Kidney (tissue), 14 donors: ENCODE data around the gene TYW1B. TPM values are rescaled to one million over a fixed set of nuclear protein-coding genes. Genes with fewer than 3 reads are reported as not detected.
"Not testable (repeated sequence)": the region's sequence is repeated elsewhere in the genome, so short reads cannot be mapped to it uniquely, and the experiment has no call there.

Source experiments
- DNase-seq, 5 donors: peaks; one replicate each; pipeline ENCODE4 v3.0.0-alpha.2; 2013 to 2020
- FAIRE-seq: peaks from 2 replicates; lab custom pipeline; 2012; peaks lifted over from hg19 to GRCh38; lab: Jason Lieb, UNC
- H3K27ac ChIP-seq, 2 donors: one replicate each; pipeline ENCODE4 v1.7.0; 2013; ENCODE audit warnings: low read depth in 2 of 2, low read length in 2 of 2, inconsistent platforms in 1 of 2
- H3K27me3 ChIP-seq: one replicate; pipeline ENCODE4 v1.7.1; 2013; ENCODE audit warnings: low read length, inconsistent platforms; ENCODE audit not compliant: control insufficient read depth, insufficient read depth
- H3K36me3 ChIP-seq, 3 donors: one replicate each; pipeline versions ENCODE4 v1.7.0 to v1.7.1; 2013; ENCODE audit warnings: low read length in 3 of 3, control low read depth in 1 of 3, inconsistent platforms in 1 of 3; ENCODE audit not compliant: insufficient read depth in 3 of 3, control insufficient read depth in 2 of 3
- H3K4me1 ChIP-seq, 3 donors: one replicate each; pipeline versions ENCODE4 v1.7.0 to v1.7.1; 2013; ENCODE audit warnings: low read length in 3 of 3, inconsistent platforms in 1 of 3, low read depth in 1 of 3; ENCODE audit not compliant: control insufficient read depth in 2 of 3, insufficient read depth in 2 of 3
- H3K4me3 ChIP-seq, 3 donors: one replicate each; pipeline versions ENCODE4 v1.7.0 to v1.8.1; 2013; ENCODE audit warnings: low read length in 3 of 3, control low read depth in 1 of 3, inconsistent platforms in 1 of 3
- H3K9ac ChIP-seq, 3 donors: one replicate each; pipeline versions ENCODE4 v1.7.0 to v1.7.1; 2013; ENCODE audit warnings: low read length in 3 of 3, control low read depth in 1 of 3, inconsistent platforms in 1 of 3
- H3K9me3 ChIP-seq, 3 donors: one replicate each; pipeline versions ENCODE4 v1.7.0 to v1.7.1; 2013; ENCODE audit warnings: low read length in 3 of 3, control low read depth in 1 of 3, inconsistent platforms in 1 of 3; ENCODE audit not compliant: control insufficient read depth in 2 of 3, insufficient read depth in 1 of 3
- CTCF ChIP-seq: IDR thresholded peaks from 3 replicates; pipeline ENCODE4 v1.5.1; 2012; ENCODE audit warnings: mild to moderate bottlenecking, moderate library complexity, borderline replicate concordance; ENCODE audit not compliant: insufficient read depth; ENCODE audit errors: extremely low read depth
- intact Hi-C: fragments of 100-400 bp; cut with DNase I; formaldehyde crosslinking; loops from one replicate; pipeline ENCODE4 v1.11.1; 2022
- polyA plus RNA-seq: library from polyadenylated mRNA; stranded (reverse); fragments of 350-450 nt; fragmentation: Illumina TruSeq; extraction: RNeasy Lipid Tissue Mini Kit (QIAGEN cat#74804); gene quantifications from one replicate; pipeline ENCODE4 v1.2.3, GENCODE V29; 2014; ENCODE audit warnings: low read depth, low replicate concordance; ENCODE audit not compliant: insufficient read depth
- total RNA-seq: library from RNA; stranded (reverse); fragmentation: NEBNext Ultra II Directional; extraction: Animal tissue kit (Norgen Biotek cat#: 25700); gene quantifications from one replicate; pipeline ENCODE4 v1.2.1, GENCODE V29; 2021
- donor health status: control.
- donor health status: control.
- donor health status: control.
- donor health status: control.
- donor health status: control.
- donor health status: DM: yes; HTN: yes; CAD: no.
- donor health status: Normal renal cell carcinoma (clear cell type).

Gene TYW1B
- total and polyA plus RNA-seq, 2 donors from 2014 or later, result 2.9 to 3.2 TPM

DNA sequence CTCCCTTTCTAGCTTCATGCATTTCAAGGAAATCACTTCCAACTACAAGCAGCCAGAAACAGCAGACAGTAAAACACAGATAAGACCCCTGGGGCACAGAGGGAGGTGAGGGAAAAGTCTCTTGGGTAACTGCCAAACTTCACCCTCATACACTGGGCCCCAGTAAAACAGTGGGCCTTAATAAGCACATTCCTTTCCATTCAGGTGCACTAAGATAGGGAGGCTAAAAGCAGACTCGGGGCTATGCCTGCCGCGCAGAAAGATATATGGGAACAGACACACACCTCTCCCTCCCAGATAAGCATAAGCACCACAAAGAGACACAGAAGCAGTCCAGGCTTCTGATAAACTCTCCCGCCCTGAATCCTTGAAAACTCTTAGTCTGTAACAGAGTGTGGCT lies 117.0 kb downstream of the TYW1B start:
- no peaks in the 10 kb centered on the region for H3K9me3 ChIP-seq
- no peaks in the 10 kb centered on the region for H3K36me3 ChIP-seq
- H3K4me1 ChIP-seq, result no peaks in the 10 kb centered on the region
- H3K27ac ChIP-seq, result no peak overlapping the region
- no peak overlapping the region for H3K4me3 ChIP-seq
- intact Hi-C loops, result no loop called here
- no peaks in the 10 kb centered on the region for H3K27me3 ChIP-seq
- FAIRE-seq (no peak), DNase-seq (no peak)
- no peak for TF ChIP-seq CTCF
- no peak overlapping the region for H3K9ac ChIP-seq

DNA sequence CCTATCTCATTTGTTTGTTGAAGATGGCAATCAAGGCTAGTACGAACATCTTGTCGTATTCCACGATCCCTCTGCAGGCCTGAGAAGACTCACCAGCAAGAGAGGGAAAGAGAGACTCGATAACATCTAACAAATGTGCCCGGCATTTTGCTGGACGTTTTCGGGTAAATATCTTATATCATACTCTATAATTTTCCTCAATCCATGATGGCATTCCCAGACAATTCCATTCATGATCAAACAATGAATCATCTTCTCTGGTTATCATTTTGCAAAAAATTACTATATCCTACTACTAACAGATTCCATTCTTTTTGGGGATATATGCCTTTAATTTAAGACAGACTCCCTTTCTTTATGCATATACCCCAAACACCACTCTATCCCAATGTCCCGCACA lies 118.1 kb downstream of the TYW1B start:
- no peak overlapping the region for H3K9ac ChIP-seq
- DNase-seq (no peak), FAIRE-seq (no peak)
- no peaks in the 10 kb centered on the region for H3K4me1 ChIP-seq
- H3K9me3 ChIP-seq, result no peaks in the 10 kb centered on the region
- no peaks in the 10 kb centered on the region for H3K36me3 ChIP-seq
- H3K4me3 ChIP-seq, result no peak overlapping the region
- intact Hi-C loops, result no loop called here
- no peak for TF ChIP-seq CTCF
- no peak overlapping the region for H3K27ac ChIP-seq
- no peaks in the 10 kb centered on the region for H3K27me3 ChIP-seq

- DNase-seq, H3K27me3 ChIP-seq, H3K4me1 ChIP-seq, H3K4me3 ChIP-seq, H3K36me3 ChIP-seq, intact Hi-C loops, H3K9me3 ChIP-seq, H3K9ac ChIP-seq, H3K27ac ChIP-seq, FAIRE-seq: not testable (repeated sequence)
These were observed 119.5 kb downstream of the TYW1B start for GRCh38 chr7:72708371-72709050.

DNA sequence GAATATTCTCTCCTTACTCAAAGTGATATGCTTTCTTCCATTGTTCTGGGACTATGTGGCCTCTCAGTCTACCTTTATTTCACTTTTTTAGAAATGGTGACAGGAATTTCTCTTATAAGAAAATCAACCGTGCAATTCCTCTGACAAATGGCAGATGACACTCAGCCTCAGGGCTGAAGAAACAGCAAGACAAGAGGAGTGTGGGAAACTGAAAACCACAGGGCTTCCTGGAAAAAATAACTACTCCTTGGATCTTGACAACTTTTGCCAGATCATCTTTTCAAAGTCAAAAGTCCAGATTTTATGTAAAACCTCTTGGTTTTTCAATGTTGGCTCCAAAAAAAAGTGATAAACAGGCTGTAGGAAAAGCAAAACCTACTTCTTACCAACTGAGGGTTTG lies 121.5 kb downstream of the TYW1B start:
- Histone ChIP-seq H3K4me1 (no peaks in the 10 kb centered on the region), H3K9me3 (no peaks in the 10 kb centered on the region), H3K27me3 (no peaks in the 10 kb centered on the region), H3K9ac (no peak overlapping the region), H3K4me3 (no peak overlapping the region), H3K27ac (no peak overlapping the region), H3K36me3 (no peaks in the 10 kb centered on the region)
- TF ChIP-seq CTCF, result no peak
- DNase-seq (no peak), FAIRE-seq (no peak)
- intact Hi-C loops, result no loop called here

- H3K4me1 ChIP-seq, H3K36me3 ChIP-seq, FAIRE-seq, intact Hi-C loops, H3K9ac ChIP-seq, H3K9me3 ChIP-seq, DNase-seq, H3K4me3 ChIP-seq, H3K27me3 ChIP-seq, H3K27ac ChIP-seq: not testable (repeated sequence)
These were observed 122.3 kb downstream of the TYW1B start for GRCh38 chr7:72705693-72706092.
